Fibroblast of skin of scalp (primary cell): ENCODE data around the gene CDC45. TPM values are rescaled to one million over a fixed set of nuclear protein-coding genes. Genes with fewer than 3 reads are reported as not detected.
"Not testable (repeated sequence)": the region's sequence is repeated elsewhere in the genome, so short reads cannot be mapped to it uniquely, and the experiment has no call there.

Source experiments
- DNase-seq: peaks from one replicate; pipeline ENCODE4 v3.0.0-alpha.2; 2013
- polyA plus RNA-seq, 2 experiments: library from polyadenylated mRNA; unstranded; fragments of 120-200 nt; gene quantifications; one replicate each; pipeline ENCODE4 v1.2.1, GENCODE V29; 2013; ENCODE audit not compliant: insufficient read length in 2 of 2

The CDC45 gene, protein sequence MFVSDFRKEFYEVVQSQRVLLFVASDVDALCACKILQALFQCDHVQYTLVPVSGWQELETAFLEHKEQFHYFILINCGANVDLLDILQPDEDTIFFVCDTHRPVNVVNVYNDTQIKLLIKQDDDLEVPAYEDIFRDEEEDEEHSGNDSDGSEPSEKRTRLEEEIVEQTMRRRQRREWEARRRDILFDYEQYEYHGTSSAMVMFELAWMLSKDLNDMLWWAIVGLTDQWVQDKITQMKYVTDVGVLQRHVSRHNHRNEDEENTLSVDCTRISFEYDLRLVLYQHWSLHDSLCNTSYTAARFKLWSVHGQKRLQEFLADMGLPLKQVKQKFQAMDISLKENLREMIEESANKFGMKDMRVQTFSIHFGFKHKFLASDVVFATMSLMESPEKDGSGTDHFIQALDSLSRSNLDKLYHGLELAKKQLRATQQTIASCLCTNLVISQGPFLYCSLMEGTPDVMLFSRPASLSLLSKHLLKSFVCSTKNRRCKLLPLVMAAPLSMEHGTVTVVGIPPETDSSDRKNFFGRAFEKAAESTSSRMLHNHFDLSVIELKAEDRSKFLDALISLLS
- 15.3 TPM for polyA plus RNA-seq (2013, experiment 1 of 2; ENCODE audit: insufficient read length)
- 14.3 TPM for polyA plus RNA-seq (2013, experiment 2 of 2; ENCODE audit: insufficient read length)

GRCh38 chr22:19479355-19480172 is at the start of gene CDC45:
Gene CDC45, plus strand, starts transcription at chr22:19479920. Its CDS starts 49 bp downstream, at chr22:19479969.
- peak; percentile 99 for DNase-seq

GRCh38 chr22:19429950-19430889 is 49.5 kb upstream of the CDC45 start:
- peak; percentile 69 for DNase-seq

DNA sequence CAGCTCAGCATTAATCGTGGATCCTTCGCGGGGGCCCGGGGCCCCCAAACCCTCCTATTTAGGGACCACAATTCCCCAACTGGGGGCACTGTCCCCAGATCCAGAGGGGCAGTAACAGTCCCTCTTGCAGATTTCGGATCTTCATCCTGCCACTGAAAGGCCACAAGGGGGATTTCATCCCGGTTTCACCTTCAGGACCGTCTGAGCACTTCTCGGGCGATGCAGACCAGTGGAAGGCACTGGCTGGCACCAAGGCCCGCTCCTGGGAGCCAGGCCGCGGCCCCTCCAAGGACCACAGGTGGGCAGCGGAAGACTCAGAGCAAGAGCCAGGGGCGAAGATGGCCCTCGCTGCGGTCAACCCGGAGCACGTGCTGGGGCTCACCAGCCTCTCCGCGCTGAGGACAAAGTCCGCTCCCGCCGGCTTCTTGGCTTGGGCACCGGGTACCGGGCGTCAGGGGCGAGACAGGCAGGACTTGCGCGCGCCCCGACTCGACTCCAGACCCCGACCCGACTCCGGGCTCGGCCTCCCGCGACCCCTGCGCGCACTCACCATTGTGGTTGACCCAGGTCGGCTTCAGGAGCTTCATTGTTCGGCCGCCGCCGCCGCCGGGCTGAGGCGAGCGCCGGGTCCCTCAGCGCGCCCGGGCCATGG is 48.7 kb upstream of the CDC45 start:
- DNase-seq, result peak; percentile 40

GRCh38 chr22:19431649-19432132 is 48.0 kb upstream of the CDC45 start, which contains the start of gene HIRA:
Gene HIRA, minus strand, starts transcription at chr22:19431733. Its CDS starts 257 bp downstream, at chr22:19431476.
- peak; percentile 78 for DNase-seq

GRCh38 chr22:19432133-19432851 is 47.4 kb upstream of the CDC45 start, which contains the start of gene MRPL40:
Gene MRPL40, plus strand, starts transcription at chr22:19432545. Its CDS starts 10 bp downstream, at chr22:19432555.
- peak; percentile 96 for DNase-seq

DNA sequence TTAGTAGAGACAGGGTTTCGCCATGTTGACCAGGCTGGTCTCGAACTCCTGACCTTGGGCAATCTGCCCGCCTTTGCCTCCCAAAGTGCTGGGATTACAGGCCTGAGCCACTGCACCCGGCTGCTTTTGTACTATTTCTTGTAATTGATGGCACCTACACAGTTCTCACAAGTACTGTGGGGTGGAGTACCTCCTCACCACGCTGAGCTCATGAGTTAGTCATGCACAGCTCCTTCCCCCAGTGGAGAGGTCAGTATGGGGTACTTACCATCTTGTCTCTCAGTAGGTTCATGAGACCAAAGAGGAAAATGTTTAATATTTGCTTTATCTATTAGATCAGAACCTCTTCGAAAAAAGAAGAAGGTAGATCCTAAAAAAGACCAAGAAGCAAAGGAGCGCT is 45.3 kb upstream of the CDC45 start:
- no peak for DNase-seq

DNA sequence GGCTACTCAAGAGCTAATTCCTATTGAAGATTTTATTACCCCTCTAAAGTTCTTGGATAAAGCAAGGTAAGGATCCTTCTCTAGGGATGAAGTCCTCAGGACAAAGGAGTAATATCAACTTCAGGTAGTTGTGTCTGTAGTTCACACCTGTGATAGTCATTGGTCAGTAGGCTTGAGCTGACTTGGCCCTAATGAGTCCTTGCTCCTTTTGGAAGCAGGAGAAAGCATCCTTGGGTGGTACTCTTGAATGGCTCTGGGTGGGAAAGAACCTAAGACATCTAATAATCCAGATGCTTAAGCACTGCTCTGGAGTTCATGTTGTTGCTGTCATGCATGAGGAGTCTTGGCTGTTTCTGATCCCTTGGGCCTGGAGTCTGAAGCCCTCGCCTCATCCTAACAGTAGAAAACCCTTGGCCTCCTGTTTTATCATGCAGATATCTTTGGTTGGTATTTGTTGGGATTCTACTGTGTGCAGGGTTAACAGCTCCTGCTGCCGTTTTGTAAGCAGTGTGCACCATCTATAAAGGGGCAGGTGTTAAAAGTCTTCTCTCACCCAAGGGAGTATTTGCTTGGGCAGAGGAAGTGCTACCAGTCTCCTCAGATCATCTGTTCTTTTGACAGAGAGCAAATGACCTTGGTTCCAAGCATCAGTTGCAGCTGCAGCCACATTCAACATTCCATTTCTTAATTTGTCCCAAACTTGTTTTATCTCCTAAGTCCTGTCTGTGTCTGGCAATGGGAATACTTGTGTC is 44.7 kb upstream of the CDC45 start:
- no peak for DNase-seq

- not testable (repeated sequence) for DNase-seq
Measured at GRCh38 chr22:19436444-19437161, 43.1 kb upstream of the CDC45 start.

DNA sequence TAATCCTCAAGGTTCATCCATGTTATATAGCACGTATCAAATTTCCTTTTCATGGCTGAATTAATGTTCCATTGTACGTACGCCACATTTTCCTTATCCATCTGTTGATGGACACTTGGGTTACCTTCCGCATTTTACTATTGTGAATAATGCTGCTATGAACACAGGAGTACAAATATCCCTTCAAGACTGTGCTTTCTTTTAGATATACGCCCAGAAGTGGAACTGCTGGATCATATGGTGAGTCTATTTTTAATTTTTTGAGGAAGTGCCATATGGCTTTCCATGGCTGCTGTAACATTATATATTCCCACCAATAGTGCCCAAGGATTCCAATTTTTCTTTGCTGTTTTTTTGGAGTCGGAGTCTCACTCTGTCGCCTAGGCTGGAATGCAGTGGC is 41.4 kb upstream of the CDC45 start:
- DNase-seq, result no peak

DNA sequence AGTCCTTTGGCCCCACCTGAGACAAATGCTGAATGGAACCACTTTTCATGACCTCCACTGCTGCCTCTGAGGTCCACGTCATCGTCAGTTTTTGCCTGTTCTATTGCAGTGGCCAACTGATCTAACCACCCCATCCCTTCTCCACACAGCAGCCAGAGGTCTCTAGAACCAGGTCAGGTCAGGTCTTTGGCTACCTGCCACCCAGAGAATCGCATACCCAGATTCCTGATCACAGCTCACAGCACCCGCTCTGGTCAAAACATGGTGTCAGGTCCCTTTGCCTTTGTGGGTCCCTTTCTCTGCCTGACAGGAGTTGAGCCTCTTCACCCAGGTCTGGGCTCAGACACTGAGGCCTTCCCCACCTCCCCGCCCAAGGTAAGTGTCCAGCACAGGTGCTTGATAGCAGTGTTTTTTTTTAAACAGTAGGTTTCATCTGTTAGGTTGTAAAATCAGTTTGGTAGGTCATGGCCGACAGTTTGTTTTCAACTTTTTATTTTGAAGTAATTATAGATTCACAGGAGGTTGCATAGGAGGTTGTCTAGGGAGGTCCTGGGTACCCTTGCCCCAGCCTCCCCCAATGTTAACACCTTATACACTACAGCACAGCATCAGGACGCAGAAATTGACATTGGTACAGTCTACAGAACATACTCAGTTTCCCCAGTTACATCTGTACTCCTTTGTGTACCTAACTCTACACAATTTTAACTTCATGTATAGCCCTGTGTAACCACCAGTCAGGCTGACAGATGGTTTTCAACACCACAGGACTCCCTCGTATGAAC is 39.1 kb upstream of the CDC45 start:
- no peak for DNase-seq

- DNase-seq, result no peak
Measured at GRCh38 chr22:19442166-19442565, 37.6 kb upstream of the CDC45 start.

GRCh38 chr22:19443544-19444211 is 36.0 kb upstream of the CDC45 start:
- DNase-seq, result no peak

GRCh38 chr22:19445279-19445982 is 34.3 kb upstream of the CDC45 start:
- DNase-seq, result not testable (repeated sequence)

DNA sequence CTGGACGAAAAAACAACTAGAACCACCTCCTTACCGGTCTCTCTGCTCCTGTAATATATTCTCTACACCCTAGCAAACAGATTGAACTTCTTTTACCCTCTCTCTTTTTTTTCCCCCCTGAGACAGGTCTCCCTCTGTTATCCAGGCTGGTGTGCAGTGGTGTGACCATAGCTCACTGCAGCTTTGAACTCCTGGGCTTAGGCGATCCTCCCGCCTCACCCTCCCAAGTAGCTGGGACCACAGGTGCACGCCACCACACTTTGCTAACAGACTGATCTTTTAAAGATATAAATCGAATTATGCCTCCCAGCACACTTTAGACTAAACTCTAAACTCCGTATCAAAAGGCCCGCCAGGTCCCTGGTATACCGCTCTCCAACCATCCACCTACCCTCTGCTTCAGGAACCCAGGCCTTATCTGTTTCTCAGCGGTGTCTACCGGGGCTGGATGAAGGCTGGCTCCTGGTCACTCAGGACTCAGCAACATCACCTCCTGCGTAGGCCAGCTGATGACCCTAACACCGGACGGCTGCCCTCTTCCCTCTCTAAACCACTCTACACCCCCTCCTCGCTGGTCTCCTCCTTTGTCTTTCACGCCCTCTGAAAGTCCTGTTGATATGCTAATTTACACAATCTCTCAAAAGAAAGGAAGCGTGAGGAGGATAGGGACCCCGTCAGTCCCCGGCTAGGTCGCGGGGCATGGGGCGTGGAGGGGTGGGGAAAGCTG is 33.0 kb upstream of the CDC45 start:
- DNase-seq, result no peak

- DNase-seq, result peak; percentile 92
Measured at GRCh38 chr22:19447330-19448075, 32.2 kb upstream of the CDC45 start, which contains the start of gene C22orf39. Gene C22orf39, minus strand, starts transcription at chr22:19447711. Its CDS starts 23 bp downstream, at chr22:19447688.
